Caki2 (cell line): ENCODE data around the gene SLC25A43. TPM values are rescaled to one million over a fixed set of nuclear protein-coding genes. Genes with fewer than 3 reads are reported as not detected.
"Not testable (repeated sequence)": the region's sequence is repeated elsewhere in the genome, so short reads cannot be mapped to it uniquely, and the experiment has no call there.

Experiments used
- DNase-seq: peaks from one replicate; pipeline ENCODE4 v3.0.0-alpha.2; 2015; ENCODE audit warnings: low read depth
- in situ Hi-C: cut with HindIII; loops from 2 replicates; pipeline ENCODE4 v1.10.0; 2016; ENCODE audit warnings: low sequenced_read_pairs, low pct_unique_long_range_greater_than_20kb, mixed read lengths
- total RNA-seq: library from RNA; depleted of rRNA; stranded (reverse); fragments of >200 nt; shearing (Covaris generic); gene quantifications from 2 replicates; pipeline ENCODE4 v1.2.3, GENCODE V29; 2014; ENCODE audit warnings: low replicate concordance

SLC25A43 gene
- total RNA-seq, 1 experiment from 2014 or later = 24.8 TPM

DNA sequence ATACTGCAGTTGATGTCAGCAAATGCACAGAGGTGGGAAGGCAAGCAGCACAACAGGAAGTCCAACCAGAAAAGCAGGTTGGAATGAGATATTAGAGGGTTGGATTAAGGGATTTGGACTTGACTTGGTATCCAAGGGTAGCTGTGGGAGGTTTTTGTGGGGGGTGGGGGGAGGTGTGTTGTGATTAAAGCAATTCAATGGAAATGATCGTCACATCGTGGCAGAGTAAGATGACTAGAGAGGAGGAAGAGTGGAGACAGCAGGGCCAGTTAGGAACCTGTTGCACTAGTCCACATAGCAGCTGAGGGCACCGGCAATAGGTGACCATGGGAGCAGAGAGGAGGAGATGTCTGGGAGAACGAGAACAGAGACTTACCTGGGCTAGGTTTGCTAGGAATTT lies 2.4 kb downstream of the SLC25A43 start:
- in situ Hi-C loops = no loop called here
- DNase-seq = no peak

DNA sequence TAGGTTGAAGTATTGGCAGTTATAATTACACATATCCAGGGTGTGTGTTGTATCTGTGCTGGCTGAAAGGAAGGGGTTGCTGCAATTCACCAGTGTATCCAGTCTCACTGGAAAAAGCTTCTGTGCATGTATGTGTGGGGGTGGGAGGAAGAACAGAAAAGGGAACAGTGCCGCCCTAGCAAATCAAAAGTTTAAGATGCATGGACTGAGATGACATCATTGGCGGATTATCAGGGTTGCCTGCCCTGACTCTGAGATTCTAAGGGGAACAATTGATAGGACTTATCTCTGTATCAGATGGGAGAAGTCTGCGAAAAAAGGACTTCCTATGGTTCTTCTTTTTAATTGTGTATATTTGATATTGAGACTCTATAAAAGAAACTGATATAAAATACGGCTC lies 3.5 kb downstream of the SLC25A43 start:
- DNase-seq = no peak
- in situ Hi-C loops = no loop called here

DNA sequence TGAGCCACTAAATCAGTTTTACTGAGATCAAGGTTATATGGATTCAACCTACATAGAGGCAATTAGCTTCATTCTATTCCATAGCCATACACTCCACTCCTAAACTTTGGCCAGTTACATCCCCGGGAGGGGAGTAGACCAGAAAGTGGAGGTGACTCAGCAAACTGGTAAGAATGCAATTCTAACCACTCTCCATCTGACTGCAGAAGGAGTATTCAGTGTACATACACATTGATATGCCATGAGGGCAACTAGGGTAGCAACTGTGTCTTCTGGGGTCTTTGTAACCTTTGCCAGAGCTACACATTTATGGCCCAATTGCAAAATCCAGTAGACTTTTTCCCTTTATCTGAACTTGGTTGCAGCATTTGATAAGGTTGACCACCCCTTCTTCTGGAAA lies 7.6 kb downstream of the SLC25A43 start:
- in situ Hi-C loops = no loop called here
- no peak for DNase-seq

DNA sequence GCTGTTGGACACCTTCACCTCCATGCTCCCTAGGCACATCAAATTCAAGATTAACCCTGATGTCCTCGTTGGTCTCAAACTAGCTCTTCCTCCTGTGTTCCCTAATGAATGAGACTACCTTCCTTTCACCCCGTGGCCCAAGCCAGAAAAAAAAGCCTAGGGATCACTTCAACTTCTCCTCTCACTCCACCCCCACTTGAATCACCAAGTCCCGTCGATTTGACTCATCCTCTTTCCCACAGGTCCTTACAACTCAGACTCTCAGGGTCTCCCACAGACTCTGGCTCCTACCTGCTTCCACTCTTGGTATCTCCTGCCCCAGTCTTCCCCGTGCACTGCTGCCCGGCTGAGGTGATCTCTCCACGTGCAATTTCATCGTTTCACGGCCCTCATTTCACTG lies 8.5 kb downstream of the SLC25A43 start:
- no peak for DNase-seq
- in situ Hi-C loops = no loop called here

DNA sequence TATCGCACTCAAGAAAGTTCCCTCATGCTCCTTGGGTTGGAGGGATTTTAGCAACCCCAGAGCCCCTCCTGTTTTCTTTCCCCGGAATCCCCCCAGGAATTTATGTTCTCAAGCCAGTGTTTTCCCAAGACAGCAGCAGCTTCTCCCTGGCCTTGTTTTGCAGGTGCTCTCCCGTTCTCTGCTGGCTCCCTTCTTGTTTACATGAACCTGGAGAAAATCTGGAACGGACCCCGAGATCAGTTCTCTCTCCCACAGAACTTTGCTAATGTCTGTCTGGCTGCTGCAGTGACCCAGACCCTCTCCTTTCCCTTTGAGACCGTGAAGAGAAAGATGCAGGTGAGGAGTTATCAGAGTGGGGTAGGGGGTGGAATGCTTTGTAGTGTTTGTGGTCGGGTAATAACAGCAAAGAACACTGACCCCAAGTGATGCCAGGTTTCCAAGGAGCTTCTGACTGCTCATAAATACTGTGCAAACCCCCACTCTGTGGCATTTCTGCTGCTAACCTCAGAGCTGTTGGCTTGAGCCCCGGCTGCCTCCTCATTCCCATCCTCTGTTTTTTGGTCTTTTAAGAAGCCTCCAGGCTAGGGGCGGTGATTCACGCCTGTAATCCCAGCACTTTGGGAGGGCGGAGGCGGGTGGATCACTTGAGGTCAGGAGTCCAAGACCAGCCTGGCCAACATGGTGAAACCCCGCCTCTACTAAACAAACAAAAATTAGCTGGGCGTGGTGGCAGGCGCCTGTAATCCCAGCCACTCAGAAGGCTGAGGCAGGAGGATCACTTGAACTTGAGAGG lies 11.1 kb downstream of the SLC25A43 start:
- peak; percentile 76 for DNase-seq
- in situ Hi-C loops = no loop called here

DNA sequence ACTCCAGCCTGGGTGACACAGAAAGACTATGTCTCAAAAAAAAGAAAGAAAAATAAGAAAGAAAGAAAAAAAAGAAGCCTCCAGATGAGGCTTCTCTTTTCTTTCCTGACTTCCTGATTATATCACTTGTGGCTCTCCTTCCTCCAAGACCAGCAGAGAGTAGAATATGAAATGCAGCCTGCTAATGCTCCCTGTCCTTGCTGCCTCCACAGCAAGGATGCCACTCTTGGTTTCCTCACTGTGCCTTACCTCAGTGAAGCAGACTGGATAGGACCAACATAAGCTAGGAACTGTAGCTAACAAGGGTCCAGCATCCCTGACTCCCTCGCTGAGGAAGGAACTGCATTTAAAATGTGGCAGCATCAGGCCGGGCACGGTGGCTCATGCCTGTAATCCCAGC lies 11.7 kb downstream of the SLC25A43 start:
- in situ Hi-C loops = no loop called here
- no peak for DNase-seq

DNA sequence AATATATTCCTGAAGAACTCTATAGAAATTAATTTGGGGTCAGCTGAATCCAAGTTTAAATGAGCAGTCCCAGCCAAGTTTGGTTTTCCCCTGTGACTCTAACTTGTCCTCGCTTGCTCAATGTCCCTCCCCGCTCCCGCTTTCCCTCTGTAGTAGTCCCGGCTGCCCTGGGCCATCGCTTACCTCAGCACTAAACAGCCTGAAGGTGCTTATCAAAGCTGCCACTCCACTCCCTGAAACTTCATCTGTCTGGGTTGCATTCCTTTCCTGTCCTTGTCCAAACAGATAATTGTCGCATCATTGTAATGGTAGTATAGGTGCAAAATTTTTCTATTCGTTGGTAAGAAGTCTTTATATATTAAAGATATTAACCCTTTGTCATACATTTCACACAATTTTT lies 12.8 kb downstream of the SLC25A43 start:
- no peak for DNase-seq
- in situ Hi-C loops = no loop called here

DNA sequence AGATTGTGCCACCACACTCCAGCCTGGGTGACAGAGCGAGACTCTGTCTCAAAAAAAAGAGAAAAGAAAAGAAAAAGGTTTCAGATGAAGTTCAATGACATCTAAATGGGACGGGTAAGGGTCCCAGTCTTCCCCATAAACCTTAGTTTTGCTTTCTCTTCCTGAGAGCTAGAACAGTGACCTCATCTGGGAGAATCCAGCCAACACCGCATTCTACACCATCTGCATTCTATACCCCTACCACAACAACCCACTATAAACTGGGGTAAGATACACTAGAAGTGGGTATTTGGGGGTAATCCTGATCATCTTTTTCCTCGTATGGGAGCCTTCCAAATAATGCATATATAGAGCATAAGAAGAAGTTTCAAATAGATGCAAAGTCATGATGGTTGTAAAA lies 18.2 kb downstream of the SLC25A43 start:
- in situ Hi-C loops = no loop called here
- no peak for DNase-seq

DNA sequence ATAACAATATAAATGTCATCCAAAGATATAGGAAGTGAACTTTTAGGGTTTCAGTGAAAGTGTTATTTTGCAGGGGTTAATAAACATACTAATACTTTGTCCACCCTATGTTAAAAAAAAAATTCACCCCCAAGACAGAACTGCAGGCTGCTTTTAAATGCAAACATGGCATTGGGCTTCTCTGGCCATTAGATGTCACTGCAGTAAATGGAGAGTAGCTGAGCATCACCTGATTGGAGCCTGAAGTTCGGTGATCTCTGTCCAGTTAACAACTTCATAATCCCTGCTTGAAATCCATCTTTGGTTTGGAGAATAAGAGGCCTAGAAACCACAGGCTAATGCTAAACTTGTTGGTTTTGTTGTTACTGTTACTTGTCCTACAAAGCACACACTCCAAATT lies 18.7 kb downstream of the SLC25A43 start:
- no peak for DNase-seq
- in situ Hi-C loops = no loop called here

DNA sequence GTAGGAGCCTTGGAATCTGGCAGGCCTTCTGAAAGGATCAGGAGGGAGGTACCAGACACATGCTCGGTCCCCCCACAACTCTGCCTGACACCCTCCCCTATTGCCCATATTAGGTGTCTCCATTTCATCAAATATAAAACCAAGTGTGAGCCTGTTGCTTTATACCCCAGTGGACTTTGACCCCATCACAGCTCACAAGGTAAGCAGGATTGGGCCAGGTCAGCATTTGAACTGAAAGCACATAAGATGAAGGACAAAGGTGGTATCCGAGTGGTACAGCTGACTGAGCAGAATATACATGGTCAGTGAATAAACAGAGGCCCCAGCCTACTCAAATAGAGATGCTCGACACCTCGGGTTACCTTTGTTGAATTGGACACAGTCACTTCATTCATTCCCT lies 20.0 kb downstream of the SLC25A43 start:
- no peak for DNase-seq
- in situ Hi-C loops = no loop called here

DNA sequence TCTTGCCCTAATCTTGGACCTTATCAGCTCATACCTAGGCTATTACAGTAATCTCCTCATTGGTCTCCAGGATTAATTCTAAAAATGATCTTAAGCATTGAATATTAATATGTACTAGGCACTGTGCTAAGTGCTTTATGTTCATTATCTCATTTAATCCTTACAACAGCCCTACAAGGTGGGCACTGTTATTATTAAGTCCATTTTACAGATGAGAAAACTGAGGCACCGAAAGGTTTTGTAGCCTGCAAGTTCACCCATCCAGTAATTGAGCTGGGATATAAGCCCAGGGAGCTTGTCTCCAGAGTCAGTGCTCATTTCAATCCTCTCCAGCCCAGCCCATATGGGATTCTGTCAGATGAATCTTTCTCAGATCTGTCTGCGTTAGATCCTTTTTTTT lies 20.8 kb downstream of the SLC25A43 start:
- no peak for DNase-seq
- in situ Hi-C loops = no loop called here

DNA sequence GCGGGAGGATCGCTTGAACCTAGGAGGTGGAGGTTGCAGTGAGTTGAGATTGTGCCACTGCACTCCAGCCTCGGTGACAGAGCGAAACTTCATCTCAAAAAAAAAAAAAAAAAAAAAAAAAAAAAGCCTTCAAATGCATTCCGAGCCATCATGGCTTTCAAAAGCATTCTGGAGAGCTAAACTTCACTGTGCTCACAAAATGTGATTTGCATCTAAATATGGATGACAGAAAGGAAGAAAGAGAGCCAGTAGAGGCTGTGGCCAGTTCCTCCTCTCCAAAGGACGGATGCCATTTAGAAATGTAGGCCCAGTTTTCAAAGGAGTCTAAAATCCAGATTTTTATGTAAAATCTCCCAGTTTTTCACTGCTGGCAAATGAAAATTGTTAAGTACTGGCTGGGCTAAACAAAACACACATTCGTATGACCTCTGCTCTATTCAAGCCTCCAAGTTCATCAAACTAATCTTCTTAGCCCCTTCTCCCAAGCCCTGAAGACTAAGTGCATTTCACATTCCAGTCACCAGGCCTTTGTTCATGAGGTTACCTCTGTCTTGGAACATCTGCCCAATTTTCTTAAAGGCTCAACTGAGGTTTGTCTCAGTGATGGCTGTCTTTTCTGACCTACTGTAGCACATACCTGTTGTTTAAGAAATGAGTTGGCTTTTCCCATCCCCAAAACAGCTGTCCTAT lies 22.0 kb downstream of the SLC25A43 start:
- in situ Hi-C loops = no loop called here
- no peak for DNase-seq

DNA sequence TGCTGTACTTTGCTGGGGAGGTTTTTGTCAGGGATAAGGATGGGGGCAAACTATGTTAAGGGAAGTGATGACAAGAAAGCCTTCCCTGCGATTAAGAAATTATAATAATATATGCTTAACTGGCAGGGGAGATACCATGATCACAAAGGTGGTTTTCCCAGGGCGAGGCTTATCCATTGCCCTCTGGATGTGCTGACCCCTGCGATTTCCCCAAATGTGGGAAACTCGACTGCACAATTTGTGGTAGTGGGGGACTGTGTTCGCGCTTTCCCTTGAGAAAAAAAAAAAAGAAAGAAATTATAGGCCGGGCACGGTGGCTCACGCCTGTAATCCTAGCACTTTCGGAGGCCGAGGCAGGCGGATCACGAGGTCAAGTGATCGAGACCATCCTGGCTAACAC lies 24.5 kb downstream of the SLC25A43 start:
- no peak for DNase-seq
- in situ Hi-C loops = no loop called here

DNA sequence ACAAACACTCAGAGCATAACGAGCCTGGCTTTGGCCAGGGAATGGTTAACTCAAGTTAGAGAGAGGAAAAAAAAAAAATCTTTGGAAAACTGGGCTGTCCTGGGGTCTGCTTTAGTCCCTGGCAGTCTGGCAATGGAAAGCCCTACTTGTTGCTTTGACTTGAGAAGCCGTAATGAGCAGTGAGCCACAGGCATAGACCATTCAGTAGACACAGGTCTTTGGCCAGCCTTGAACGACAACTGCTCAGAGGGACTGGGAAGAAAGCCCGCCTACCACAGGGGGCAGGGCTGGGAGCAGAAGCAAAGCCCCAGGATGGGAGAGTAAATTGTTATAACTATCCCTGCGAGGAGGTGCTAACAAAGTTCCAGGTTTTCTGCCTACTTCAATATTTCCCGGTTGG lies 25.9 kb downstream of the SLC25A43 start:
- in situ Hi-C loops = no loop called here
- DNase-seq = no peak

DNA sequence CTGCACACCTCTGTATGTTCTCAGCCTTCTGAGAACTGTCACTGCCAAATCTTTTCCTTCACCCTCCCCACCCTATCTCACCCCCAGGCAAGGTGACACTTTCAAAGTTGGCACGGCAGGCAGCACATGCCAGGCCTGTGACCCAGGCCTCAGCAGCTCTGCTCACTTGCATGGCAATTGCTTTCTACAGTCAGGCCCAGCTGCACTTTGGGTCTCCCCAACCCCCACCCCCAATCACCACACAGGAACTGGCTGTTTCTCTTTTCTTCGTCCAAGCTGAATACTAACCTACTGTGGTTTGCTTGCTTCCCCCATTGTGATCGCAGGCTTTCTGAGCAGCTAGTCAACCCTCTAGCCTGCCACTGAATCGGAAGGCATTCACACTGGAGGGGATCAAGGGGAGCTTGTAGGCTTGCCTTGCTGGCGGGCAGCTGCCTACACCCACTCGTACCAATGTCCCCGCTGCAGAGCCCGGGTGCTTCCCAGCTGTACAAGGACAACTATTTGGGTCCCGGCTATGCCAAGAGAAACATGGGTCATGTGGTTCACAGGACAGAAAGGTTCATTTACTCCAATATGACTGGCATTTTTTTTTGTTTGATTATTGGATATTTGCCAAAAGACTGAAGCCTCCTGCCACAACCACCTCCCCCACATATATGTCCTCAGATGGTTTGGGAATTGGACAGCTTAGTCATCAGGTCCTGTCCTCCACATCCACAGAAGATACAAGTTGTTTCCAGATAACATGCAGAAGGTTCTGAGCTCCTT lies 28.1 kb downstream of the SLC25A43 start:
- peak; percentile 11 for DNase-seq
- in situ Hi-C loops = no loop called here

DNA sequence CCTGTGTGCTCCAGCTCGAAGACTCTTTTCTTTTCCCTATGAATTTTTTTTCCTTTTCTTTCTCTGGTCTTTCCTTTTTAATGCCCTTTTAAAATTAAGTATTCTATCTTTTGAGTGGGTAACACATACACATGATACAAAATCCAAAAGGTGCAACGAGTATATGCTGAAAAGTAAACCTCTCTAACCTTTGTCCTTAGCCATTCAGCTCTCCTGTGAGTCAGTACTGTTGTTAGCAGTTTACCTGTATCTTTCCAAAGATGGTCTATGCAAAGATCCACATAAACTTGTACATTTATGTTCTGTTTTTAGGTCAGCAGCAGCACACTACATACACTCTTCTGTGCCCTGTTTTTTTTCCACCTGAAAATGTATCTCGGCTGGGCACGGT lies 28.7 kb downstream of the SLC25A43 start:
- in situ Hi-C loops = no loop called here
- DNase-seq = no peak

DNA sequence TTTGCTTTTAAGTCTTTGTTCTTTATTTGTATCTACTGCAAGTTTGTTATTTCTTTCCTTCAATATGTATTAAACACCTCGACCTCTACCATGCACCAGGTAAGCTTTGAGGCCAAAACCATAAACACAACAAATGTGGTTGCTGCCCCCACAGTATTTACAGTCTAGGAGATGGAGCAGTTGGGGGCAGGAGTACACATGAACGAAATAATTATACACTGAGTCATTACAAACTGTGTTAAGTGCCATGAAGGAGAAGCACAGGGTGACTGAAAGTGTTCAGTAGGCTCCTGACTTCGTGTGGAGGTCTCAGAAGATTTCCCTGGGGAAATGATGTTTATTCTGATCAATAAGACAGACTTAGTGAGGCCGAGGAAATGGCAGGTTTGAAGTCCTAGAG lies 30.3 kb downstream of the SLC25A43 start:
- DNase-seq = no peak

DNA sequence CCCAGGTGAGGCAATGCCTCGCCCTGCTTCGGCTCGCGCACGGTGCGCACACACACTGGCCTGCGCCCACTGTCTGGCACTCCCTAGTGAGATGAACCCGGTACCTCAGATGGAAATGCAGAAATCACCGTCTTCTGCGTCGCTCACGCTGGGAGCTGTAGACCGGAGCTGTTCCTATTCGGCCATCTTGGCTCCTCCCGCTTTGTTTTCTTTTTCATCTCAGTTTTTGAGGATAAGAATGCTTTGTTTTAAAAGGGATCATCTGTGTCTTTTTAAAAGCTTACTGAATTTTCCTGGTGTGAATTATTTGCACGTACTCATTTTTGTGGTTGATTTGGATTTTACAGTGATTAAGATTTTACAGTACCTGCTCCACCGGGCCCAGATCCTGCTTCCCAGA lies 42.2 kb downstream of the SLC25A43 start:
- in situ Hi-C loops, DNase-seq: not testable (repeated sequence)

More for the DNA sequence above, 30.3 kb downstream of the SLC25A43 start:
- in situ Hi-C loops = no loop called here

DNA sequence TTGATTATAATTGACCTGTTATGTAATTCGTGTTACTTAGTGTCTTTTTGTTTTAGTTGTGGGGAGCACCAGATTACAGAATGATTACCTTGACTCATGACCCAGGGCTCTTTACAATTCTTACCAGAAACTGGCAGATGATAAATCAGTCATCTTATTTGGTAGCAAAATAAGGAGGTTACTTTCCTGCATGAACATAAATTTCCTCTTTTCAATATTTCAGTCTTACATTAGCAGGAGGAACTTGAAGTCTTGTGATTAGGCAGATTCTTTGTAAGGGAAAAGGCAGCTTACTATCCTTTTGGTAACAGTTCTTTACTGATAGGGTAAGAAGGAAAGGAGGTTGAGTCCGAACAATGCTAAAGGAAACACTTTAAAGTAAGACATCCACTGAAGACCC lies 43.1 kb downstream of the SLC25A43 start:
- in situ Hi-C loops = no loop called here
- no peak for DNase-seq
